Breast epithelium (tissue), 4 donors: Measurements from ENCODE around the gene SPN. TPM values are rescaled to one million over a fixed set of nuclear protein-coding genes. Genes with fewer than 3 reads are reported as not detected.

Source experiments
- DNase-seq, 2 donors: peaks; one replicate each; pipeline ENCODE4 v3.0.0-alpha.2; 2019; ENCODE audit warnings: low spot score in 2 of 2
- H3K27ac ChIP-seq, 2 donors: fragments of 200-600 bp; sonication (generic) in 1 of 2; one replicate each; pipeline ENCODE4 v1.5.1; 2016 to 2019; ENCODE audit warnings: mild to moderate bottlenecking in 1 of 2
- H3K27me3 ChIP-seq, 2 donors: fragments of 200-600 bp; sonication (generic) in 1 of 2; one replicate each; pipeline versions ENCODE4 v1.5.1 to v1.6.0; 2017 to 2019; ENCODE audit warnings: control low read depth in 1 of 2, mild to moderate bottlenecking in 1 of 2
- H3K36me3 ChIP-seq: fragments of 200-600 bp; one replicate; pipeline ENCODE4 v1.5.1; 2019
- H3K4me1 ChIP-seq, 2 donors: fragments of 200-600 bp; sonication (generic); one replicate each; pipeline ENCODE4 v1.5.1; 2016 to 2019; ENCODE audit warnings: control low read depth in 1 of 2
- H3K4me3 ChIP-seq, 3 donors: fragments of 200-600 bp; sonication (generic); 1 replicate in 2 of 3; 2 replicates in 1 of 3; pipeline ENCODE4 v1.5.1; 2016 to 2019; ENCODE audit warnings: mild to moderate bottlenecking in 3 of 3, moderate library complexity in 2 of 3
- H3K9me3 ChIP-seq, 2 donors: fragments of 200-600 bp; sonication (generic) in 1 of 2; one replicate each; pipeline ENCODE4 v1.5.1; 2016 to 2019; ENCODE audit warnings: control low read depth in 1 of 2
- CTCF ChIP-seq, 3 donors: fragments of 450-650 bp; IDR thresholded peaks; one replicate each; pipeline ENCODE4 v1.5.1; 2016 to 2017; ENCODE audit warnings: antibody characterized with exemption in 3 of 3, mild to moderate bottlenecking in 3 of 3, moderate library complexity in 3 of 3
- POLR2A ChIP-seq: fragments of 450-650 bp; IDR thresholded peaks from one replicate; pipeline ENCODE4 v1.6.1; 2016; ENCODE audit warnings: antibody characterized with exemption, mild to moderate bottlenecking, moderate library complexity
- POLR2AphosphoS5 ChIP-seq, 3 donors: sonication (generic); formaldehyde crosslinking; IDR thresholded peaks; one replicate each; pipeline ENCODE4 v1.6.1; 2017; ENCODE audit warnings: antibody characterized with exemption in 3 of 3
- intact Hi-C: fragments of 100-400 bp; cut with DNase I; formaldehyde crosslinking; loops from one replicate; pipeline ENCODE4 v1.15.1; 2023; ENCODE audit warnings: low total_unique reads
- total RNA-seq, 3 donors: library from RNA; depleted of rRNA; stranded (reverse); fragments of >200 nt; gene quantifications; one replicate each; pipeline ENCODE4 v1.1.0, GENCODE V29; 2016

Gene SPN
- total RNA-seq, 3 donors from 2014 or later = 1.4 to 5.1 (median 2.3) TPM

- H3K4me1 ChIP-seq = no peaks in the 10 kb centered on the region
- no peak overlapping the region for H3K27ac ChIP-seq
- no peak overlapping the region for H3K4me3 ChIP-seq
- TF ChIP-seq CTCF (IDR thresholded peaks at IDR 0.05) (no peak), POLR2A (no peak), POLR2AphosphoS5 (IDR thresholded peaks at IDR 0.05) (no peak)
- no peaks in the 10 kb centered on the region for H3K9me3 ChIP-seq
- intact Hi-C loops = no loop called here
- H3K27me3 ChIP-seq = no peaks in the 10 kb centered on the region
- DNase-seq = no peak
- H3K36me3 ChIP-seq = no peaks in the 10 kb centered on the region
Observed at GRCh38 chr16:29644973-29645693, 17.9 kb upstream of the SPN start.

- H3K4me1 ChIP-seq = no peaks in the 10 kb centered on the region
- no peaks in the 10 kb centered on the region for H3K36me3 ChIP-seq
- H3K4me3 ChIP-seq = no peak overlapping the region
- DNase-seq = no peak
- intact Hi-C loops = no loop called here
- H3K27ac ChIP-seq = no peak overlapping the region
- H3K9me3 ChIP-seq = no peaks in the 10 kb centered on the region
- TF ChIP-seq POLR2AphosphoS5 (IDR thresholded peaks at IDR 0.05) (no peak), CTCF (IDR thresholded peaks at IDR 0.05) (no peak), POLR2A (no peak)
- no peaks in the 10 kb centered on the region for H3K27me3 ChIP-seq
Observed at GRCh38 chr16:29645694-29646187, 17.3 kb upstream of the SPN start.

GRCh38 chr16:29646947-29647346 is 16.1 kb upstream of the SPN start:
- intact Hi-C loops = no loop called here
- DNase-seq = no peak
- no peaks in the 10 kb centered on the region for H3K9me3 ChIP-seq

GRCh38 chr16:29649588-29650494 is 13.2 kb upstream of the SPN start:
- intact Hi-C loops = no loop called here
- TF ChIP-seq CTCF (IDR thresholded peaks at IDR 0.05) (no peak), POLR2AphosphoS5 (IDR thresholded peaks at IDR 0.05) (no peak), POLR2A (no peak)
- Histone ChIP-seq H3K4me1 (no peaks in the 10 kb centered on the region), H3K27ac (no peak overlapping the region), H3K4me3 (no peak overlapping the region), H3K27me3 (no peaks in the 10 kb centered on the region), H3K36me3 (no peaks in the 10 kb centered on the region), H3K9me3 (no peaks in the 10 kb centered on the region)
- no peak for DNase-seq

More at GRCh38 chr16:29646947-29647346, 16.1 kb upstream of the SPN start:
- no peaks in the 10 kb centered on the region for H3K4me1 ChIP-seq
- H3K36me3 ChIP-seq = no peaks in the 10 kb centered on the region
- TF ChIP-seq POLR2AphosphoS5 (IDR thresholded peaks at IDR 0.05) (no peak), CTCF (IDR thresholded peaks at IDR 0.05) (no peak), POLR2A (no peak)
- H3K27me3 ChIP-seq = no peaks in the 10 kb centered on the region
- H3K4me3 ChIP-seq = no peak overlapping the region
- H3K27ac ChIP-seq = no peak overlapping the region

- H3K4me1 ChIP-seq = no peaks in the 10 kb centered on the region
- no peak overlapping the region for H3K4me3 ChIP-seq
- H3K9me3 ChIP-seq = no peaks in the 10 kb centered on the region
- intact Hi-C loops = no loop called here
- no peak for TF ChIP-seq CTCF (IDR thresholded peaks at IDR 0.05)
- no peak for TF ChIP-seq POLR2A
- no peak for TF ChIP-seq POLR2AphosphoS5 (IDR thresholded peaks at IDR 0.05)
- H3K27me3 ChIP-seq = no peaks in the 10 kb centered on the region
- H3K27ac ChIP-seq = no peak overlapping the region
- DNase-seq = no peak
- no peaks in the 10 kb centered on the region for H3K36me3 ChIP-seq
Observed at GRCh38 chr16:29650771-29651170, 12.3 kb upstream of the SPN start.
